ENCODE measurements around the gene MTG1.
"Not testable (repeated sequence)": the region's sequence is repeated elsewhere in the genome, so short reads cannot be mapped to it uniquely, and the experiment has no call there.

The MTG1 gene

DNA sequence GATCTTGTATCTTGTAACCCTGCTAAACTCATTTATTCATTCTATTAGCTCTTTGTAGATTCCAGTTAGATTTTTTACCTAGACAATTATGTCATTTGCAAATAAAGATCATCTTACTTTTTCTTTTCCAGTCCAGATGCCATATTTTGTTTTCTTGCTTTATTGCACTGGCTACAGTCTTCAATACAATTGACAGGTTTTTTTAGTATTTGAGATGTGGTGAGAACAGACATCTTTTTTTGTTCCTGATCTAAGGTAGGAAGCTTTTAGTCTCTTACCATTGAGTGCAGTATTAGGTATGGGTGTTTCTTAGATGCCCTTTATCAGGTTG lies 18.4 kb downstream of the MTG1 start:
- H3K36me3 ChIP-seq (ENCODE audit: control insufficient read depth, insufficient read depth, low read length) = no peaks in the 10 kb centered on the region
- no peaks in the 10 kb centered on the region for H3K9me3 ChIP-seq (ENCODE audit: control insufficient read depth, insufficient read depth, low read length)
- no peak overlapping the region for H3K9ac ChIP-seq (ENCODE audit: low read depth, low read length)

GRCh38 chr10:133414401-133414800 lies 20.4 kb downstream of the MTG1 start:
- H3K36me3 ChIP-seq (ENCODE audit: control insufficient read depth, insufficient read depth, low read length); H3K4me1 ChIP-seq (ENCODE audit: control insufficient read depth, insufficient read depth, low read length); H3K27me3 ChIP-seq (ENCODE audit: control insufficient read depth, insufficient read depth, low read length); H3K9ac ChIP-seq (ENCODE audit: low read depth, low read length); H3K9me3 ChIP-seq (ENCODE audit: control insufficient read depth, insufficient read depth, low read length); H3K4me3 ChIP-seq (ENCODE audit: low read depth, low read length): not testable (repeated sequence)

More for the DNA sequence above, 18.4 kb downstream of the MTG1 start:
- no peaks in the 10 kb centered on the region for H3K4me1 ChIP-seq (ENCODE audit: control insufficient read depth, insufficient read depth, low read length)
- no peak overlapping the region for H3K4me3 ChIP-seq (ENCODE audit: low read depth, low read length)
- no peaks in the 10 kb centered on the region for H3K27me3 ChIP-seq (ENCODE audit: control insufficient read depth, insufficient read depth, low read length)

- no peak overlapping the region for H3K4me3 ChIP-seq (ENCODE audit: low read depth, low read length)
- peaks cover 17% of the 10 kb centered on the region for H3K36me3 ChIP-seq (ENCODE audit: control insufficient read depth, insufficient read depth, low read length)
- H3K9me3 ChIP-seq (ENCODE audit: control insufficient read depth, insufficient read depth, low read length) = no peaks in the 10 kb centered on the region
Measured at GRCh38 chr10:133415752-133416151, 21.8 kb downstream of the MTG1 start.

DNA sequence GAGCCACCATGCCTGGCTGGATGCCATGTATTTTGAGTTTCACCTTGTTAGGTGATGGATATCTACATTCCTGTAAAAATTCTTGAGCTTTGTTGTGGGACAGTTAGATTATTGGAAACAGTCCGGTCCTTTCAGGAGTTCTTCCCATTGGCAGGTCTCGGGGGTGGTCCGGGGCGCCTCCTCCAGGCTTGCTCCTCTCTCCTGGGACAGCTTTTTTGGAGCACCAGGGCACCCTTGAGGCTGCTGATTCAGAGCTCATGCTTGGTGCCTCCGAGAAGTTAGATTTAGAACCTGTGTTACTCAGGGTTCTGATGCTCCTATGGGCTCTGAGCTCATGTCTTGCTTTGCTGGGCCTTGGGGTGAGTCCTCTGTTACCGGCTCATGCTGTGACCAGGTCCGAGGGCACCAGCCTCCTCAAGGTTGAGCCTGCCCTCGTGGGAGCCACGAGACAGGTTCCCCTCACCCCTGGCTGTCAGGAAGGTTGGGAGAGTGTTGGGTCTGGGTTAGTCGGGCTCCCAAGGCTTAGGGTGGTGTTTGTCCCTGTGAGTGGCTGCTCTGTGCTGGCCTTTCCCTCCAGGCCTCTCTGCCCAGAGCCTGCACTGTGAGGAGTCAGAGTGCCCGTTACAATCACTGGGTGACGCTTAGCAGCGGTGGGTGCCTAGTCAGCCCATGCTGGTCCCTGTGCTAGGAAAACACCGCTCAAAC lies 24.5 kb downstream of the MTG1 start:
- Histone ChIP-seq H3K27me3 (ENCODE audit: control insufficient read depth, insufficient read depth, low read length) (no peaks in the 10 kb centered on the region), H3K9ac (ENCODE audit: low read depth, low read length) (no peak overlapping the region), H3K36me3 (ENCODE audit: control insufficient read depth, insufficient read depth, low read length) (peaks cover 20% of the 10 kb centered on the region), H3K4me1 (ENCODE audit: control insufficient read depth, insufficient read depth, low read length) (no peaks in the 10 kb centered on the region), H3K9me3 (ENCODE audit: control insufficient read depth, insufficient read depth, low read length) (no peaks in the 10 kb centered on the region), H3K4me3 (ENCODE audit: low read depth, low read length) (no peak overlapping the region)

More at GRCh38 chr10:133415752-133416151, 21.8 kb downstream of the MTG1 start:
- H3K27me3 ChIP-seq (ENCODE audit: control insufficient read depth, insufficient read depth, low read length) = no peaks in the 10 kb centered on the region
- no peaks in the 10 kb centered on the region for H3K4me1 ChIP-seq (ENCODE audit: control insufficient read depth, insufficient read depth, low read length)
- no peak overlapping the region for H3K9ac ChIP-seq (ENCODE audit: low read depth, low read length)

GRCh38 chr10:133419211-133419950 lies 25.4 kb downstream of the MTG1 start:
- H3K9me3 ChIP-seq (ENCODE audit: control insufficient read depth, insufficient read depth, low read length) = no peaks in the 10 kb centered on the region
- H3K36me3 ChIP-seq (ENCODE audit: control insufficient read depth, insufficient read depth, low read length) = peaks cover 20% of the 10 kb centered on the region
- no peak overlapping the region for H3K9ac ChIP-seq (ENCODE audit: low read depth, low read length)
- H3K4me3 ChIP-seq (ENCODE audit: low read depth, low read length) = no peak overlapping the region
- no peaks in the 10 kb centered on the region for H3K4me1 ChIP-seq (ENCODE audit: control insufficient read depth, insufficient read depth, low read length)
- no peaks in the 10 kb centered on the region for H3K27me3 ChIP-seq (ENCODE audit: control insufficient read depth, insufficient read depth, low read length)

DNA sequence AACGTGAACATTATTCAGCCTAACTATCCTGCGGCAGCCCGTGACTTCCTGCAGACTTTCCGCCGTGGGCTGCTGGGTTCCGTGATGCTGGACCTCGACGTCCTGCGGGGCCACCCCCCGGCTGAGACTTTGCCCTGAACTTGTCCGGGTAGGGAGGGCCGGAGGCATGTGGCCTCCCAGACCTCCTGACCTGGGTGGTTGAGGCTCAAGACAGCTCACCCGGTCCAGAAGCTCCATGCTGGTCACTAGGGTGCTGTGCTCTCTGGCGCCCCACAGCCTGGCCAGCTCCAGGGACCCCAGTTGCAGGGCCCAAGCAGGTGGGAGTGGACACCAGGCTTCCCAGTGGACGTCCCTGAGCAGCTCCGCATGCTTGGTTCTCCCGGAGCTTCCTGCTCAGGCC lies 26.1 kb downstream of the MTG1 start:
- no peaks in the 10 kb centered on the region for H3K27me3 ChIP-seq (ENCODE audit: control insufficient read depth, insufficient read depth, low read length)
- no peak overlapping the region for H3K9ac ChIP-seq (ENCODE audit: low read depth, low read length)
- no peaks in the 10 kb centered on the region for H3K4me1 ChIP-seq (ENCODE audit: control insufficient read depth, insufficient read depth, low read length)
- H3K36me3 ChIP-seq (ENCODE audit: control insufficient read depth, insufficient read depth, low read length) = peaks cover 20% of the 10 kb centered on the region
- no peak overlapping the region for H3K4me3 ChIP-seq (ENCODE audit: low read depth, low read length)
- no peaks in the 10 kb centered on the region for H3K9me3 ChIP-seq (ENCODE audit: control insufficient read depth, insufficient read depth, low read length)

- H3K4me3 ChIP-seq (ENCODE audit: low read depth, low read length) = no peak overlapping the region
- no peaks in the 10 kb centered on the region for H3K4me1 ChIP-seq (ENCODE audit: control insufficient read depth, insufficient read depth, low read length)
- peaks cover 20% of the 10 kb centered on the region for H3K36me3 ChIP-seq (ENCODE audit: control insufficient read depth, insufficient read depth, low read length)
- H3K9ac ChIP-seq (ENCODE audit: low read depth, low read length) = no peak overlapping the region
- H3K9me3 ChIP-seq (ENCODE audit: control insufficient read depth, insufficient read depth, low read length) = no peaks in the 10 kb centered on the region
- H3K27me3 ChIP-seq (ENCODE audit: control insufficient read depth, insufficient read depth, low read length) = no peaks in the 10 kb centered on the region
Measured at GRCh38 chr10:133420579-133420978, 26.6 kb downstream of the MTG1 start.

- no peaks in the 10 kb centered on the region for H3K27me3 ChIP-seq (ENCODE audit: control insufficient read depth, insufficient read depth, low read length)
- no peak overlapping the region for H3K4me3 ChIP-seq (ENCODE audit: low read depth, low read length)
- peaks cover 20% of the 10 kb centered on the region for H3K36me3 ChIP-seq (ENCODE audit: control insufficient read depth, insufficient read depth, low read length)
- H3K4me1 ChIP-seq (ENCODE audit: control insufficient read depth, insufficient read depth, low read length) = no peaks in the 10 kb centered on the region
- H3K9me3 ChIP-seq (ENCODE audit: control insufficient read depth, insufficient read depth, low read length) = no peaks in the 10 kb centered on the region
- H3K9ac ChIP-seq (ENCODE audit: low read depth, low read length) = no peak overlapping the region
Measured at GRCh38 chr10:133421336-133422222, 27.6 kb downstream of the MTG1 start.

DNA sequence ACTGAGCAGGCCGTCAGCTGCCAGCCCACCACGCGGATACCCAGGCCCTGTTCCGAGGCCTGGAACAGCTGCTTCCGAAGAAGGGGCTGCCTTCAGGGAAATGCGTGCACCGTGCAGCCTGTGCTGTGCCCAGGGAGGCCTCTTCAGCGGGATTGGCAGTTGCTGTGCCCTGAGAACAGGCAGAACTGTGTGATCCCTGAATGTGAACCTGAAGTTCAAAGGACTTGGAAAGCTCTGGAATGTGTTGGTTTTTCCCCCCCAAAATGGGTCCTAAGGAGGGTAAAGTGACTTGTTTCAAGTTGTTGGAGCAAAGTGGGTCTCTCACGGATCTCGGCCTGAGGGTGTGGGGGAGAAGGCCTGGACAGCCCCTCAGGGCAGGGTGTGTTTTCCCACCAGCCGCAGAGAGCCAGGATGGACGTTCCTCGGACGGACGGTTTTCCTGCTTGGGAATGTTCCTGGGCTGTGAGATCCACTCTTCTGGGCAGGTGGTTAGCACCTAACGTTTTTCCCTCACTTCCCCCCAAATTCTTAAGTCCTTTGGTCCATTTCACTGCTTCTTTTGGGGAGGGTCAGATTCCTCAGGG lies 28.4 kb downstream of the MTG1 start:
- no peaks in the 10 kb centered on the region for H3K4me1 ChIP-seq (ENCODE audit: control insufficient read depth, insufficient read depth, low read length)
- H3K36me3 ChIP-seq (ENCODE audit: control insufficient read depth, insufficient read depth, low read length) = peaks cover 20% of the 10 kb centered on the region
- no peak overlapping the region for H3K9ac ChIP-seq (ENCODE audit: low read depth, low read length)
- no peaks in the 10 kb centered on the region for H3K27me3 ChIP-seq (ENCODE audit: control insufficient read depth, insufficient read depth, low read length)
- no peak overlapping the region for H3K4me3 ChIP-seq (ENCODE audit: low read depth, low read length)
- no peaks in the 10 kb centered on the region for H3K9me3 ChIP-seq (ENCODE audit: control insufficient read depth, insufficient read depth, low read length)

GRCh38 chr10:133422807-133423771 lies 29.1 kb downstream of the MTG1 start:
- Histone ChIP-seq H3K4me3 (ENCODE audit: low read depth, low read length) (peak overlapping the region; percentile 8), H3K9me3 (ENCODE audit: control insufficient read depth, insufficient read depth, low read length) (no peaks in the 10 kb centered on the region), H3K4me1 (ENCODE audit: control insufficient read depth, insufficient read depth, low read length) (no peaks in the 10 kb centered on the region), H3K36me3 (ENCODE audit: control insufficient read depth, insufficient read depth, low read length) (peaks cover 20% of the 10 kb centered on the region), H3K27me3 (ENCODE audit: control insufficient read depth, insufficient read depth, low read length) (no peaks in the 10 kb centered on the region), H3K9ac (ENCODE audit: low read depth, low read length) (no peak overlapping the region)

GRCh38 chr10:133424102-133424501 lies 30.1 kb downstream of the MTG1 start:
- H3K4me3 ChIP-seq (ENCODE audit: low read depth, low read length); H3K9ac ChIP-seq (ENCODE audit: low read depth, low read length); H3K27me3 ChIP-seq (ENCODE audit: control insufficient read depth, insufficient read depth, low read length); H3K9me3 ChIP-seq (ENCODE audit: control insufficient read depth, insufficient read depth, low read length); H3K4me1 ChIP-seq (ENCODE audit: control insufficient read depth, insufficient read depth, low read length): not testable (repeated sequence)
- H3K36me3 ChIP-seq (ENCODE audit: control insufficient read depth, insufficient read depth, low read length) = peaks cover 15% of the 10 kb centered on the region
